Left forelimb (tissue), 1 donor: ENCODE measurements around the gene SPTSSB.

ENCODE experiments used
- DNase-seq: peaks from one replicate; pipeline ENCODE4 v3.0.0-alpha.2; 2018; ENCODE audit warnings: low spot score

Gene SPTSSB

GRCh38 chr3:161390200-161390599 is 18.9 kb upstream of the SPTSSB start:
- DNase-seq = no peak

- DNase-seq = no peak
Measured at GRCh38 chr3:161389445-161390035, 18.2 kb upstream of the SPTSSB start.

GRCh38 chr3:161388855-161389254 is 17.5 kb upstream of the SPTSSB start:
- no peak for DNase-seq

GRCh38 chr3:161386991-161387770 is 15.9 kb upstream of the SPTSSB start:
- DNase-seq = no peak

- peak; percentile 65 for DNase-seq
Measured at GRCh38 chr3:161372321-161373260, 1.3 kb upstream of the SPTSSB start.

- DNase-seq = no peak
Measured at GRCh38 chr3:161369531-161369930, 1.8 kb downstream of the SPTSSB start.

- no peak for DNase-seq
Measured at GRCh38 chr3:161366094-161366493, 5.2 kb downstream of the SPTSSB start.

- no peak for DNase-seq
Measured at GRCh38 chr3:161358488-161358887, 12.8 kb downstream of the SPTSSB start.

GRCh38 chr3:161356287-161356686 is 15.0 kb downstream of the SPTSSB start:
- DNase-seq = no peak

GRCh38 chr3:161355508-161355907 is 15.8 kb downstream of the SPTSSB start:
- no peak for DNase-seq

- DNase-seq = no peak
Measured at GRCh38 chr3:161354554-161354953, 16.8 kb downstream of the SPTSSB start.

GRCh38 chr3:161351330-161351729 is 20.0 kb downstream of the SPTSSB start:
- no peak for DNase-seq

GRCh38 chr3:161350916-161351315 is 20.4 kb downstream of the SPTSSB start:
- DNase-seq = no peak

- DNase-seq = no peak
Measured at GRCh38 chr3:161349529-161350312, 21.6 kb downstream of the SPTSSB start.

GRCh38 chr3:161348796-161349400 is 22.4 kb downstream of the SPTSSB start:
- DNase-seq = no peak

- DNase-seq = no peak
Measured at GRCh38 chr3:161347726-161348125, 23.6 kb downstream of the SPTSSB start.

- DNase-seq = no peak
Measured at GRCh38 chr3:161345023-161345422, 26.3 kb downstream of the SPTSSB start.

- DNase-seq = no peak
Measured at GRCh38 chr3:161343986-161344385, 27.3 kb downstream of the SPTSSB start.

- DNase-seq = no peak
Measured at GRCh38 chr3:161343540-161343939, 27.8 kb downstream of the SPTSSB start.

GRCh38 chr3:161342629-161343028 is 28.7 kb downstream of the SPTSSB start:
- no peak for DNase-seq
